H1 (cell line): Measurements from ENCODE around the gene UBR3. TPM values are rescaled to one million over a fixed set of nuclear protein-coding genes. Genes with fewer than 3 reads are reported as not detected.

ENCODE experiments used
- CTCF ChIA-PET: fragments of 300-600 bp; sonication (Branson Sonifier 250); formaldehyde crosslinking; loops from one replicate; lab custom pipeline; 2021; ENCODE audit not compliant: partially characterized antibody; lab: Charles Lee
- POLR2A ChIA-PET: fragments of 300-600 bp; sonication (Branson Sonifier 250); formaldehyde crosslinking; loops from one replicate; lab custom pipeline; 2021; ENCODE audit warnings: inconsistent platforms; ENCODE audit not compliant: partially characterized antibody; lab: Charles Lee
- DNase-seq, 2 experiments: peaks; one replicate each; pipeline versions ENCODE4 v3.0.0 to v3.0.0-alpha.2; 2010 to 2022; ENCODE audit warnings: low spot score in 2 of 2, low read depth in 1 of 2, mixed read lengths in 1 of 2
- FAIRE-seq: peaks from 2 replicates; lab custom pipeline; 2011; peaks lifted over from hg19 to GRCh38; lab: Jason Lieb, UNC
- H2AFZ ChIP-seq: 2 replicates; pipeline ENCODE4 v1.8.1; 2012; ENCODE audit warnings: low read length, inconsistent platforms
- H2AK5ac ChIP-seq: 2 replicates; pipeline ENCODE4 v1.6.1; 2013; ENCODE audit warnings: low read depth, low read length
- H2BK120ac ChIP-seq: replicated peaks from 2 replicates; pipeline ENCODE3; 2013; ENCODE audit warnings: low read depth, low read length, inconsistent platforms
- H2BK12ac ChIP-seq: 2 replicates; pipeline ENCODE4 v1.6.1; 2013; ENCODE audit warnings: low read depth, low read length
- H2BK15ac ChIP-seq: 2 replicates; pipeline ENCODE4 v1.6.1; 2013; ENCODE audit warnings: low read length
- H2BK20ac ChIP-seq: 2 replicates; pipeline ENCODE4 v1.6.1; 2013; ENCODE audit warnings: low read length
- H2BK5ac ChIP-seq: 2 replicates; pipeline ENCODE4 v1.6.1; 2013; ENCODE audit warnings: low read depth, low read length
- H3K14ac ChIP-seq: 2 replicates; pipeline ENCODE4 v1.6.1; 2013; ENCODE audit warnings: inconsistent platforms; ENCODE audit not compliant: insufficient read length
- H3K18ac ChIP-seq: 2 replicates; pipeline ENCODE4 v1.6.1; 2013; ENCODE audit warnings: low read length; ENCODE audit errors: extremely low read depth
- H3K23ac ChIP-seq: 2 replicates; pipeline ENCODE4 v1.6.1; 2013; ENCODE audit warnings: inconsistent platforms; ENCODE audit not compliant: insufficient read length
- H3K23me2 ChIP-seq: 2 replicates; pipeline ENCODE4 v1.6.1; 2013; ENCODE audit warnings: low read depth, low read length
- H3K27ac ChIP-seq: 2 replicates; pipeline ENCODE4 v1.6.1; 2011; ENCODE audit warnings: low read depth, low read length, inconsistent platforms
- H3K27me3 ChIP-seq, 4 experiments: replicated peaks in 1 of 4; 1 replicate in 1 of 4; 2 replicates in 3 of 4; pipeline versions ENCODE4 v1.6.1 to v1.8.1; 2011 to 2013; ENCODE audit warnings: low read length in 3 of 4, mild to moderate bottlenecking in 3 of 4, inconsistent platforms in 2 of 4, mixed read lengths in 2 of 4, moderate library complexity in 1 of 4; ENCODE audit not compliant: control insufficient read depth in 3 of 4, insufficient read depth in 3 of 4; ENCODE audit errors: extremely low read depth in 1 of 4
- H3K36me3 ChIP-seq, 4 experiments: 2 replicates each; pipeline versions ENCODE4 v1.6.1 to v1.8.1; 2011 to 2013; ENCODE audit warnings: mild to moderate bottlenecking in 4 of 4, low read length in 3 of 4, moderate library complexity in 2 of 4, control low read depth in 1 of 4, inconsistent platforms in 1 of 4; ENCODE audit not compliant: insufficient read depth in 4 of 4, control insufficient read depth in 2 of 4
- H3K4ac ChIP-seq: replicated peaks from 2 replicates; pipeline ENCODE3; 2013; ENCODE audit warnings: low read length, low read depth, mixed read lengths, inconsistent platforms; ENCODE audit not compliant: insufficient read length
- H3K4me1 ChIP-seq, 4 experiments: replicated peaks in 1 of 4; 1 replicate in 1 of 4; 2 replicates in 3 of 4; pipeline versions ENCODE4 v1.6.1 to v1.8.1; 2011 to 2013; ENCODE audit warnings: low read length in 3 of 4, inconsistent platforms in 2 of 4, mixed read lengths in 1 of 4; ENCODE audit not compliant: insufficient read depth in 4 of 4, control insufficient read depth in 3 of 4
- H3K4me2 ChIP-seq, 2 experiments: 2 replicates each; pipeline versions ENCODE4 v1.6.1 to v1.8.1; 2011 to 2013; ENCODE audit warnings: low read depth in 2 of 2, low read length in 2 of 2, control low read depth in 1 of 2, inconsistent platforms in 1 of 2, mild to moderate bottlenecking in 1 of 2; ENCODE audit not compliant: insufficient read depth in 1 of 2
- H3K4me3 ChIP-seq, 4 experiments: fragments of 200-600, 300-600 bp in 1 of 4; sonication (generic), shearing (Covaris generic), sonication (Bioruptor Twin) in 1 of 4; 2 replicates each; pipeline versions ENCODE4 v1.5.1 to v1.8.1; 2011 to 2016; ENCODE audit warnings: low read length in 4 of 4, low read depth in 3 of 4, control low read depth in 2 of 4, inconsistent platforms in 2 of 4, mild to moderate bottlenecking in 2 of 4, mixed read lengths in 1 of 4, moderate library complexity in 1 of 4; ENCODE audit not compliant: insufficient read depth in 2 of 4; ENCODE audit errors: extremely low read depth in 1 of 4
- H3K56ac ChIP-seq: replicated peaks from 2 replicates; pipeline ENCODE3; 2013; ENCODE audit warnings: low read depth, mild to moderate bottlenecking, mixed read lengths, low read length, inconsistent platforms; ENCODE audit not compliant: insufficient read length
- H3K79me1 ChIP-seq: 2 replicates; pipeline ENCODE4 v1.6.1; 2013; ENCODE audit warnings: low read depth, low read length, control low read depth
- H3K79me2 ChIP-seq, 2 experiments: 2 replicates each; pipeline versions ENCODE4 v1.6.1 to v1.8.1; 2012 to 2013; ENCODE audit warnings: low read length in 2 of 2, mild to moderate bottlenecking in 2 of 2, inconsistent platforms in 1 of 2; ENCODE audit not compliant: insufficient read depth in 2 of 2, control insufficient read depth in 1 of 2
- H3K9ac ChIP-seq, 4 experiments: replicated peaks in 1 of 4; 1 replicate in 1 of 4; 2 replicates in 3 of 4; pipeline versions ENCODE4 v1.6.1 to v1.8.1; 2011 to 2013; ENCODE audit warnings: low read depth in 3 of 4, low read length in 3 of 4, control low read depth in 2 of 4, mild to moderate bottlenecking in 2 of 4, moderate library complexity in 2 of 4, inconsistent platforms in 1 of 4; ENCODE audit errors: extremely low read depth in 1 of 4
- H3K9me3 ChIP-seq, 2 experiments: 2 replicates each; pipeline versions ENCODE4 v1.6.1 to v1.8.1; 2012 to 2013; ENCODE audit warnings: mild to moderate bottlenecking in 2 of 2, moderate library complexity in 2 of 2, control low read depth in 1 of 2, inconsistent platforms in 1 of 2, low read depth in 1 of 2, low read length in 1 of 2, mixed read lengths in 1 of 2; ENCODE audit not compliant: insufficient read depth in 2 of 2
- H4K20me1 ChIP-seq, 2 experiments: replicated peaks in 1 of 2; 2 replicates each; pipeline versions ENCODE3 to v1.8.1; 2011 to 2013; ENCODE audit warnings: inconsistent platforms in 2 of 2, low read length in 2 of 2, mild to moderate bottlenecking in 1 of 2; ENCODE audit not compliant: insufficient read depth in 2 of 2, control insufficient read depth in 1 of 2
- H4K5ac ChIP-seq: 2 replicates; pipeline ENCODE4 v1.6.1; 2013; ENCODE audit warnings: low read length, low read depth, mixed read lengths, inconsistent platforms; ENCODE audit not compliant: insufficient read length
- H4K8ac ChIP-seq: 2 replicates; pipeline ENCODE4 v1.8.0; 2013; ENCODE audit warnings: mild to moderate bottlenecking, moderate library complexity, low read length, inconsistent platforms; ENCODE audit not compliant: insufficient read depth; ENCODE audit errors: extremely low read depth
- H4K91ac ChIP-seq: replicated peaks from 2 replicates; pipeline ENCODE3; 2013; ENCODE audit warnings: low read length, mixed read lengths, inconsistent platforms; ENCODE audit not compliant: insufficient read length
- BRCA1 ChIP-seq: IDR thresholded peaks from 2 replicates; pipeline ENCODE4 v1.6.1; 2012; ENCODE audit warnings: low read depth, low read length, improper control_type of control experiment
- KDM1A ChIP-seq: fragments of 200-600, 300-600 bp; sonication (generic); IDR thresholded peaks from 2 replicates; pipeline ENCODE4 v1.7.1; 2016; ENCODE audit warnings: mild to moderate bottlenecking, low read length, borderline replicate concordance
- WGBS, 2 experiments: shearing (Covaris generic) in 1 of 2; methylation state at CpG; one replicate each; pipeline versions ENCODE4 v1.1.6 to v1.1.7; 2013 to 2015; ENCODE audit warnings: low lambda C conversion rate in 2 of 2, mixed read lengths in 2 of 2, inconsistent platforms in 1 of 2, low coverage in 1 of 2, missing lambda C conversion rate in 1 of 2; ENCODE audit not compliant: insufficient replicate concordance in 2 of 2, insufficient coverage in 1 of 2, insufficient read length in 1 of 2; ENCODE audit errors: extremely low coverage in 1 of 2, missing lambda C conversion rate in 1 of 2; 5-methylcytosine and 5-hydroxymethylcytosine counted together
- polyA plus RNA-seq, 7 experiments: library from polyadenylated mRNA; depleted of rRNA in 3 of 7; stranded (reverse) in 5 of 7; unstranded in 2 of 7; fragments of >200 nt in 5 of 7; fragments of 200-250 nt in 2 of 7; gene quantifications; 1 replicate in 5 of 7; 2 replicates in 1 of 7; 4 replicates in 1 of 7; pipeline versions ENCODE4 v1.2.1 to v1.2.3, GENCODE V29; 2011 to 2013; ENCODE audit warnings: missing spikeins in 2 of 7, mixed read lengths in 2 of 7
- total RNA-seq: library from RNA; stranded (reverse); fragmentation: NEBNext Ultra II Directional; extraction: Animal tissue kit (Norgen Biotek cat#: 25700); gene quantifications from 2 replicates; pipeline ENCODE4 v1.2.1, GENCODE V29; 2021

The UBR3 gene
- total and polyA plus RNA-seq, 2 of the 8 experiments (the other 6 are each of a cell fraction or from before 2014, with no cell fraction given) = 3.7 to 17.7 TPM

- Histone ChIP-seq H4K5ac (no peak overlapping the region), H2AK5ac (no peak overlapping the region), H2AFZ (no peak overlapping the region), H3K27ac (no peak overlapping the region), H2BK20ac (no peak overlapping the region), H3K27me3 (no peaks in the 10 kb centered on the region), H2BK15ac (no peak overlapping the region; the same call in 1 of the 2 replicates), H2BK5ac (no peak overlapping the region), H3K79me2 (no peaks in the 10 kb centered on the region), H3K36me3 (no peaks in the 10 kb centered on the region), H3K18ac (no peak overlapping the region), H3K4ac (no peak overlapping the region), H3K4me2 (no peak overlapping the region), H4K8ac (no peak overlapping the region), H3K9ac (no peak overlapping the region), H3K56ac (no peak overlapping the region), H3K4me1 (no peaks in the 10 kb centered on the region; a peak in 1 of 7 replicates), H3K14ac (no peak overlapping the region), H3K9me3 (no peaks in the 10 kb centered on the region), H2BK120ac (no peak overlapping the region), H3K79me1 (no peaks in the 10 kb centered on the region), H3K23me2 (no peaks in the 10 kb centered on the region), H4K20me1 (no peaks in the 10 kb centered on the region), H4K91ac (no peak overlapping the region), H2BK12ac (no peak overlapping the region), H3K4me3 (no peak overlapping the region), H3K23ac (no peak overlapping the region)
- DNase-seq (no peak), FAIRE-seq (no peak)
- 0% methylated on average over 1 of the region's 1 CpG; no CpG with 5 or more reads in 1 of the 2 experiments for WGBS, 2 experiments
- CTCF ChIA-PET = interaction anchor here (0.7 to 1.8 kb wide), 3 partner anchors 19 to 231 kb away, joined by 4 to 5 read pairs (median 4); no protein-coding TSS in a partner anchor
- TF ChIP-seq BRCA1 (no peak), KDM1A (no peak)
- POLR2A ChIA-PET = no interaction called here
These were observed 155.7 kb downstream of the UBR3 start for GRCh38 chr2:169982929-169983328.
